Posterior cingulate gyrus (tissue), 11 donors: ENCODE results near the gene TTR.
A peak's percentile ranks its signal among the peaks of the same experiment; 100 is the strongest.

Experiments
- DNase-seq, 10 donors: peaks; one replicate each; pipeline versions ENCODE4 v3.0.0 to v3.0.0-alpha.2; 2020 to 2021; ENCODE audit warnings: mixed read lengths in 3 of 10
- intact Hi-C: fragments of 100-400 bp; cut with DNase I; formaldehyde crosslinking; loops from one replicate; pipeline ENCODE4 v1.15.1; 2023

TTR gene

DNA sequence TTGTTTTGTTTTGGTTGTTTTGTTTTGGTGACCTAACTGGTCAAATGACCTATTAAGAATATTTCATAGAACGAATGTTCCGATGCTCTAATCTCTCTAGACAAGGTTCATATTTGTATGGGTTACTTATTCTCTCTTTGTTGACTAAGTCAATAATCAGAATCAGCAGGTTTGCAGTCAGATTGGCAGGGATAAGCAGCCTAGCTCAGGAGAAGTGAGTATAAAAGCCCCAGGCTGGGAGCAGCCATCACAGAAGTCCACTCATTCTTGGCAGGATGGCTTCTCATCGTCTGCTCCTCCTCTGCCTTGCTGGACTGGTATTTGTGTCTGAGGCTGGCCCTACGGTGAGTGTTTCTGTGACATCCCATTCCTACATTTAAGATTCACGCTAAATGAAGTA, at the start of gene TTR:
Gene TTR (plus strand): TSS at position 250 of the 400 bp plus-strand sequence. CDS start 26 bp downstream, at position 276.
- DNase-seq, result no peak
- intact Hi-C loops, result no loop called here

DNA sequence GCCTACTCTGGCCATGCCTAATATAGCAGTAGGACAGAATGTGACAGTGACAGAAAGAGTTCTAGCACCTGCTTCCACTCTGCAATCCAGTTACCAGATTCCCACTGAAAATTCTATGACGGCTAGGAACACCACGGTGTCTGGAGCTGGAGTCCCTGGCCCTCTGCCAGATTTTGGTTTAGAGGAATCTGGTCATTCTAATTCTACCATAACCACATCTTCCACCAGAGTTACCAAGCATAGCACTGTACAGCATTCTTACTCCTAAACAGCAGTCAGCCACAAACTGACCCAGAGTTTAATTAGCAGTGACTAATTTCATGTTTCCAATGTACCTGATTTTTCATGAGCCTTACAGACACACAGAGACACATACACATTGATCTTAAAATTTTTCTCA, 45.2 kb upstream of the TTR start:
- DNase-seq, result no peak
- intact Hi-C loops, result no loop called here

DNA sequence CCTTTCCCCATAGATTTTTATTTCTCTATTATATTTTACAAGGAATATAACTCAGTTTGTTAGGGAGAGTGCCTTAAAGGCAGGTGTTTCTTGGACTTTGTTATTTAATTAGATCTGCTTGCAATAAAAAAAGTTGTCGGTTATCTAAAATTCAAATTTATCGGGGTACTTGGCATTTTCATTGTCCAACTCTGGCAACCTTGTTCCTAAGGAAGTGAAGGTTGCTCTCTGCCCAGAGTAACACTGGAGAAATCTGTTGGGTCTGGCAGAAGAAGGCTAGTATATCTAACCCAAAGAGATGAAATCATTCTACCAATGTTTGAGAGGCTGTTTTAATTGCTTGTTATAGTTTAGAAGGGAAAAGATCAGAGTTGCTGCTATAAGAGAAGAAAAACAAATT, 42.8 kb upstream of the TTR start:
- no peak for DNase-seq
- intact Hi-C loops, result no loop called here

DNA sequence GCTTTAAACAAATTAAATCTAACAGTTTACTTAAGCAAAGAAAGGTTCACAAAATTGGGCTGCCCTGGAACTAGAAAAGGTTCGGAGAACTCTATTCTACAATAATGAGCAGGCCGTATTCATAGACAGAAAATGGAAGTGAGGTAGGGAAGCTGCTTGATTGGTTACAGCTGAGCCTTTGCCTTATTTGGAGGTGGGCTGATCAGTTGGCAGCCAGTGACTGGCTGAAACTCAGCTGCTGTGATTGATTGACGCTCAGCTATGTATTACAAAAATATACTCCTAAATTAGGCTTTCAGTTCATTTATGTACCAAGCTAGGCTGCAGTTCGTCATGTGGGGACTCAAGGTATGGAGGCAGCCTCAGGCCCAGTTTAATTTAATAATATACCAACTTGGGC, 42.3 kb upstream of the TTR start:
- intact Hi-C loops, result no loop called here
- DNase-seq, result no peak

DNA sequence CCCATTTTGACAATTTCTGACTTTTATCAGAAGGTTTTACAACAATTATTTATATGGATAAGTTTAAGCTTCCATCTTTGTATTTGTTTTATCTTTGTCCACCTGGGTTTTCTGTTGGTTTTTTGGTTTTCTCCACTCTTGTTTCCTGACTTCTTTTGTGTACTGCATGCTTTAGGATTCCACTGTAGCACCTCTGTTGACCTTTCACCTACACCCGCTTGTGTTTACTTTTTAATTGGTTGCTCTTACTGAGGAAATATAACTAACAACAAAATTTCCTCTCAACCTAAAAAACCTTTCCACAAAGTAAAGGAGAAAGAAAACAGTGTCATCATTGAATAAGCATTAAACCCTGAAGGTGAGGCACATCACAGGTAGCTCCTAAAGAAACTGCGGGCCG, 39.8 kb upstream of the TTR start:
- no peak for DNase-seq
- intact Hi-C loops, result loop anchor here (10.0 kb wide), 1 partner anchor 423 kb away; no protein-coding TSS in a partner anchor

DNA sequence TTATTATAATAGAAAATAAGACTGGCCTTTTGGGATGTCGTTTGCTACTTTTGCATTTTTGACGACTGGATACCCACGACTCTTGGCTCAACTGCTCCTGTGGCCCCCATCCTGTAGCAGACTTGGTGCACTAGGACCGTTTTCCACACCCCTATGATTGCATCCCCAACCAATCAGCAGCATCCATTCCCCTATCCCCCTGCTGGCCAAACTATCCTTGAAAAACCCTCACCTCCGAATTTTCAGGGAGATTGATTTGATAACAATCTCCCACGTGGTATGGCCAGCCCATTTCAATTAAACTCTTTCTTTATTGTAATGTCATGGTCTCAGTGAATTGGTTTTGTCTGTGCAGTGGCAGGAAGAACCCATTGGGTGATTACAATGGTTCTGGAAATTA, 37.9 kb upstream of the TTR start:
- no peak for DNase-seq
- intact Hi-C loops, result loop anchor here (10.0 kb wide), 1 partner anchor 421 kb away; no protein-coding TSS in a partner anchor

DNA sequence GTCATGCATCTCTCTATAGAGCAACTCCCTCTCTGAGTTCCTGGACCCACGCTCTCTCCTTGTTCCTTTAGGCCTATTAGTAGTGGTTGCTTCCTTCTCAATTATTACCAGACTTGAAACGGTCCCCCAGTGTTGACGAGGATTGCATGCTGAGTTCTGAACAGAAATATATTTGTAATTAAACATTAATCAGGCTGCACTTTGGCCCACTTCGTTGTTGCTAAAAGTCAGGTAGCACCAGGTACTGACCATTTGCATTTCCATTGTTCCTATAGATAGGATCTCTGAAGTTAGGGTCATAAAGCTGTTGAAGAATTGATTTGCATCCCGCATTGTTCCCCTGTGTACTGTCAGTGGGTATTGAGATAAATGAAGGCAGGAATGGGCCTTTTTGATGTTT, 36.9 kb upstream of the TTR start:
- intact Hi-C loops, result loop anchor here (5.0 to 10.0 kb wide), 2 partner anchors 263 to 420 kb away; no protein-coding TSS in a partner anchor
- DNase-seq, result no peak

DNA sequence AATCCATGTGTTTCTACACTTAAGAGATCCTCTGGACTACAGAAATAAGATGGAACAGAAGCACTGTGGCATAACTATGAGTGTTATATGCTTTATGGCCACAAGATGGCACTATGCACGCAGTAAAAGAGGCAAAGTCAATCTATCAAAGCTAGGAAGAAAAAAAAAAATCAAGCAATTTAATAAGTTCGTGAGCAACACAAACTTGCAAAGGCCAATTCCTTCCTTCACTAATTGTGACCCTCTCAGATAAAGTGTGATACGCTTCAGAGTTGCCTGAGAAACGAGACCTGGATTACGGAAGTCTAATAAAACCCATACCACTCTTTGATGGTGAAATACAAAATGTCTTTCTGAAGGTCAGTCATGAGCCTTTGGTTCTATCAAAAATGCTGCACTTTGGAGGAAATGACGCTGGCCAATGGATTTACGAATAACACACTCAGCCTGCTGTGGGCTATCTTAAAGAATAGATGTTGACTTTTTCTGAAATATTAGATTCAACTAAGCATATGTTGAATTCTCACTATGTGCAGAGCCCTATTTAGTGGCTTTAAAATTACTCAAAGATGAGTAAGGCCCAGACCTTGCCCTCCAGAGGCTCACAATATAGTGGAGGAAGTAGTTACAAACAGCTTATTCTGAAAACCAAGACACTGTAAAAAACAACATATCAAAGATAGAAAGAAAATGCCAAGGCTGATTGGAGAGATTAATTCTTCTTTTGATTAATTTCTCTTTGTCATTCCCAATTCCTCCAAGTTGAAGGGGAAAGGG, 35.5 kb upstream of the TTR start:
- intact Hi-C loops, result loop anchor here (1.0 to 10.0 kb wide), 3 partner anchors 166 to 419 kb away; no protein-coding TSS in a partner anchor
- peak in 2 of 10 donors; percentile 8 to 43 for DNase-seq

DNA sequence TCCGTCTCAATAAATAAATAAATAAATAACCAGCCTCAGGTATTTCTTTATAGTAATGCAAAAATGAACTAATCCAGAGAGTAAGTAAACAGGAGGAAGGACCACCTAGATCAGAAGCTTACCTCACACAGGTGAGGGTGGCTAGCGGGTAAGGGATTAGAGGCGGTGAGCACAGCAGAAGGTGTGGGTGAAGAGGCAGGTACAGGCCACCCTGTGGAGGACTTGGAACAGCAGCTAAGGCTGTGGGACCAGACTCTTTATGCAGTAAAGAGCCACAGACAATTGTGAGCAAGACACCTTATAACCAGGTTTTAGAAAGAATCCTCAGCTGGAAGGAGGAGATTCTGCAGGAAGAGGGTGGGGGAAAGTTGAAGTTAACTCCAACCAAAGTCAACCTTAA, 34.2 kb upstream of the TTR start:
- no peak for DNase-seq
- intact Hi-C loops, result loop anchor here (5.0 to 10.0 kb wide), 2 partner anchors 260 to 417 kb away; no protein-coding TSS in a partner anchor

DNA sequence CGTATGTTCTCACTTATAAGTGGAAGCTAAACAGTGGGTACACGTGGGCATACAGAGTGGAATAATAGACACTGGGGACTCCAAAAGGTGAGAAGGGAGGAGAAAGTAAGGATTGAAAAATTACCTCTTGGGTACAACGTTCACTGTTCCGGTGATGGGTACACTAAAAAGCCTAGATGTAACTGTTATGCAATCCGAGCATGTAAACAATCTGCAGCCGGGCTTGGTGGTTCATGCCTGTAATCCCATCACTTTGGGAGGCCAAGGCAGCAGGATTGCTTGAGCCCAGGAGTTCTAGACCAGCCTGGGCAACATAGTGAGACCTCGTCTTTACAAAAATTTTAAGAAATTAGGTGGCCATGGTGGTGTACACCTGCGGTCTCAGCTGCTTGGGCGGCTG, 33.1 kb upstream of the TTR start:
- DNase-seq, result no peak
- intact Hi-C loops, result loop anchor here (5.0 to 10.0 kb wide), 2 partner anchors 259 to 416 kb away; no protein-coding TSS in a partner anchor

DNA sequence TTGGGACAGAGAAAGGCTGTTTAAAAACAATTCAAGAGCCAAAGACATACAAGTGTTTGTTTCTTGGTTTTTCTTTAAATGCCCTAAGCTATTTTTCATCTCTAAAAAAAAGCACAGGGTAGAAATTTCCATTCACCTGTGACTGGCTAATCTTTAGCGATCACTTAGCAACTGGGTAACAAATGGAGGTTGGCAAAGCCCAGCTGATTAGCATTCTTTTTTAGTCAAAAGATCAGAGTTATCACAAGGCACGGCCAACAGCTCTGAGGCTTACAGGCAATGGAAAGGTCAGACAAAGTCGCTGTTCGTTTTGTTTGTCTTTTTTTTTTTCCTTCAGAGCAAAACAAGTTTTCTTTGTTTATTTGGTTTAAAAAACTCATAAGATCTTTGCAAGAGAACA, 29.0 kb upstream of the TTR start:
- intact Hi-C loops, result no loop called here
- DNase-seq, result no peak

DNA sequence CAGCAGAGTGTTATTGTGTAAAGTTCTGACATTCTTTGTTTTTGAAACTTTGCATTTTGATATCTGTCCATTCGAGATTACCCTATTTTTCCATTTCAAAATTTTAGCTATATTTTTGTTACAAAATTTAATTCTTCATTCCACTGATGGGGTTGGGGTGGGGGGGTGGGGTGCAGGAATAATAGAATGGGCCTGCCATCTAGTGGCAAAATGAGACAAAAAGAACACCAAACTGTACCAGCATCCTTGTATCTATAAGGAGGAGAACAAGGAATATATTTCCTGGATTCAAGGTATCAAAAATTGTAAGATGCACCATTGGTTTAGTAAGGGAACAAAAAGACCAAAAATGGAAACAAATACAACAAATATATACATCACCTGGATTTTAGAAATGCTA, 27.9 kb upstream of the TTR start:
- intact Hi-C loops, result no loop called here
- no peak for DNase-seq

DNA sequence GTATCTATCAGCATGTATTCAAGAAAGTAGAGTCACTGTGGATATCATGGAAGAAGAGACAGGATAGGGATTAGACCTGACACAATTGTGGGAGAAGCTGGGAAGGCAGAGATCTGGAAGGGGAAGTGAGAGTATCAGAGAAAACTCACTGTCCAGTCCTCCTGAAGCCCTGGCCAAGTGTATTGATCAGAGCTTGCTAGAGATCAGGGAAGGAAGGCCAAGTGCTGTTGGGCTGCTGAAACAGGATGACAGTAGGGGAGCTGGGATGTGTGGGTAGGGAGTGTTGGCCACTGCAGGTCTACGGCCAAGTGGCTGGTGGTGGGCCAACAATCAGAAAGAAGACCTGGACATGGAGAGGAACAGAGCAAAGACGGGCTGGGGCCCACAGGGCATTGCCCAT, 26.3 kb upstream of the TTR start:
- no peak for DNase-seq
- intact Hi-C loops, result no loop called here

DNA sequence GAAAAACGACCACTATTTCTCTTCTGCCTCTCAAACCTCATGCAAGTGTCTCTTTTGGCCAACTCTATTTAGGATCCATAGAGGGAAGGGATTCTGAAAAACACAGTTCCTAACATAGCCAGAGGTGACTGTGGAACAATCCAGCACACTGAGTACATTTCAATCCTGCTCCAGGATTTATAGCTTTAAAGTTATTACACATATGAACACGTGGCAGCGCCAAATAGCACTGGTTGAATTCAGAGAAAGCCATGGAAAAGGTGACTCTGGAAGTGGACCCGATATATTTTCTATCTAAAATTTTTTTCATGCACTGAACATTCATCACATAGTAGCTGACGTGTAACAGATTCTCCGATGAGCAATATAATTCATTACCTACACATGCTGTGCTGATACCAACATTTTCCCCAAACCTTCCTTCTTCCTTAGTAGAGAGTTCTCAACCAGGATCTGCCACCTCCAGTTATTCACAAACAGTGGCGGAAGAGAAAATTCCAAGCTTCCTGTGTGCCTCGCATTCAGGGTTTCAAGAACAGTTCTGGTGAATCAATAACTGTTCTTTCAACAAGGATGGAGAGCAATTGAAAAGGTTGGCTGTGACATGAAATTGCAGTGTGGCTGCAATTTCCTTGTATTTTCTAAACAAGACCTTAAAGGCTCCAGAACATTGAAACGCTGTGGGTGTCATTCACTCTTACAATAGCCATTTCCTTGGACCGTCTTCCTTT, 25.7 kb upstream of the TTR start:
- intact Hi-C loops, result no loop called here
- DNase-seq, result no peak

DNA sequence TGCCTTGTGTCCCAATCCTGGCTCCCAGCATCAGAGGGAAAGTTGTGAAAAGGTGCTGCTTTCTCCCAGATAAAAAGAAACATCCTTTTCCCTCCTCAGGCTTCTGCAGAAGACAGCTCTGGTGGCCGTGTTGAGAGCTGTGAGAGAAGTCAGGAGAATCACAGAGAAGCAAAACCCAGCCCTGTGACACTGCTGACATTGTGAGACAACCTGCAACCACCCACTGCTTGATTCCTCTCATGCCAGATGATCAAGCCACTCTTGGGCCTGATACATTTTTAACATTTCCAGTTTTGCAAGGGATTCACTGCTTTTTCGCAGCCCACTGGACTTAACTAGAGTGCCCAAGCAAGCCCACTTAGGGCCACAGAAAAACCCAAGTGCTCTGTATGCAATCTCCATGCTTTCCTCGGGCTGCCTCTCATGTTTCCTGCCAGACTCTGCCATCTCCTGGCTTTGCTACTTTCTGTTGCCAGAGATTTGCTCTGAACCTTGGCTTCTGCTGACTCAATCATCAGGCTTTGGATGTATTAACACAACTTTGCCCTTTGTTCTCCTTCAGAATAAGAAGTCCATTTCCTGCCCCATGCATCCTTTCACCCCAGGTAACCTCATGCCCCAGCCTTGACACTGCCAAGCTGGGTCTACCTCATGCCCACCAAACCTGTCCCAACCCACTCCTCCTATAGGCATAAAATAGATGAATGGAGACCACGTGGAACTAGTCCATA, 24.9 kb upstream of the TTR start:
- intact Hi-C loops, result no loop called here
- DNase-seq, result no peak

DNA sequence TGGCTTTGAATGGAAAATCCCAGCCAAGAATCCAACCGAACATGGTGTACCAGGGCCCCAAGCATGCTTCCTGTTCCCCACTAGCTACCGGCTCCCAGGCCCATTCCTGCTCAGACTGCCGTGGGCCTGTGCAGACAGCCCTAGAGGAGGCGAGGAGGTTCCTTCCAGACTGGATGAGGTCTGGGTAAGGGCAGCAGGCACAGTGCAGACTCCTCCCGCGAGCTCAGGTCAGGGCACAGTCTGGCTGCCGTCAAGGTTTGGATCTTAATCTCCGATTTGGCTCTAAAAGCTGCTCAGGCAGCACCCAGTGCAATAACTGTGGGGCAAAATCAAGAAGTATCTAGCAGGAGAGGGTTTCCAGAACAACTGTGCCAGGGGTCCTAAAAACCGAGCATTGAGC, 19.3 kb upstream of the TTR start:
- no peak for DNase-seq
- intact Hi-C loops, result no loop called here

DNA sequence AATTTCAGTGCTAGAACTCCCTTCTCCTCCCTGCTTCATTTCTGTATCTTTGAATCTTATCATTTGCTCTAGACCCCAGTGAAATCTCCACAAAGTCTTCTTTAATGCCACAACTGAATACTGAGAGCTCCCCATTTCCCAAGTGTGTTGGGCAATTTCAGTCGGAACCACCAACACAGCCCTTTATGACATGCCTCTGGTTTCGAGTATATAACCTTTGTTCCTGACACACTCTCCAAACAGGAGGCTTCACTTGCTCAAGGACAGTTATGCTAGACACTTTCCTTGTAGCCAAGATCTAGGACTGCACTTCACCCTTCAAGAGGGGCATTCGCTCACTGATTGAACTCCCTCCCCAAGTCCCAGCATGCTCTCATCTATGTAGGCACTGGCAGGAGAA, 18.6 kb upstream of the TTR start:
- intact Hi-C loops, result no loop called here
- no peak for DNase-seq

DNA sequence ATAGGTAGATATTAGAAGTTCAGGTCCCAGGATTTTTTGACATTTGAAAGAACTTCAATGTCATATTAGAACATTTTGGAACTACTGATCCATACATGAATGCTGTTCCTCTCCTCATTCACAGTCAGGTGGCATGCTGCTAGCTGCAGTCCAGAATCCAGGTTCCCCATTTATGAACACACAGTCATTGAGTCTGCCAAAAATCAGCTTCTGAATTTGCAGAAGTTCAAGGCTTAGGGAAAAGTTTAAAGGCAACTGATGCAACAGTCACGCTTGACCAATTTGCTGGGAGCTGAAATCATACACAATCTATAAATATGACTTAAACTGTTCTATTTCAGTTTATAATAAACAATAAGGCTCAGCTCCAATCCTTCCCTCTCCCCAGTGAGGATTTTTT, 17.3 kb upstream of the TTR start:
- intact Hi-C loops, result no loop called here
- no peak for DNase-seq

DNA sequence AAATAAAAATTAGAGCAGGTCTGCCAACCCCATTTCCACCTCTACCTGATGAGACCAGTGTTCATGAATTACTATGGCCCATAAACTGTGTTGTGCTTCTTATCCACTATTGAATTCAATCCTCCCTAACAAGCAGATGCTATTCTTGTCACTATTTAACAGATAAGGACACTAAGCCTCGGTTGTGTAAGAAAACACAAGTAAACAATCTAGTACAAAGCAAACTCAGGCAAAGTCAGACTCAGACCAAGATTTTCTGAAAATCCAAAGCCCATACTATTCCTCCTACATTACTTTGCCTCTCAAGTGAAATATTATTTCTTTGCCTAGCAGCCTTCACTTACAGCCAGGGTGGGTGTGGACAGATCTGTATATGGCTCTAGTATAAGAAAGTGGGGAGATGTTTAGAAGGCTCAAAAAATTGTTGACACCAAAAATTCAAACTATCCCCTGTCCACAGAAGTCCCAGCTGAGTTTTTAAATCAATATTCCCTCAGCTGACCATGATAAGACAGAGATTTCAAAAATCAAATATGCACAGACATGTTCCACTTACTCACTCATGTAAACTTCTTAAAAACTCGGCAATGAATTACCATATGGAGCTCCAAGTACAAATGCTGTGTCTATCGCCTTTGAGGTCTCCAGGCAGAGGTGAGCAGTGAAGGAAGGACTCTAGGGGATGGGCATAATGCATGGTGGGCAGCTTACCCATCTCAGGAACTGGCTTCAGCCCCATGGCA, 16.0 kb upstream of the TTR start:
- no peak for DNase-seq
- intact Hi-C loops, result no loop called here

DNA sequence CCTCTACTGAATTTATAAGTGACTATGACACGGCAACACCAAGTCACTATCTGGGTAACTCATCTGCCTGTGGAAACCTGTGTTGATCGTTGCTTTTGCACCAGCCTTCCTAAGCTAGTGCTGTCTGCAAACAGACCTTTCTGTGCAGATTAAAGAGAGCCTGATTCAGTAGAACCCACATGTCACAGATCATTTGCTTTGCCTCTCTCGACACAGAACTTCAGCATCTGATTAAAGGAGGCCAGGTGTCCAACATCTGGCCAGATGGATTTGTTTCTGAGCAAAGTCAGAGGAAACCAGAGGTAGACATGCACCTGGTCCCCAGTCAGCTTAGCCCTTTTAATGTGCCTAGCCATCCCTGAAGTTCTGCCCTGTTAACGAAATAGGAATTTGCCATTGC, 15.0 kb upstream of the TTR start:
- DNase-seq, result no peak
- intact Hi-C loops, result no loop called here
